ENCODE measurements around the gene ITCH.
A peak's percentile ranks its signal among the peaks of the same experiment; 100 is the strongest.
"Not testable (repeated sequence)": the region's sequence is repeated elsewhere in the genome, so short reads cannot be mapped to it uniquely, and the experiment has no call there.

Gene ITCH

DNA sequence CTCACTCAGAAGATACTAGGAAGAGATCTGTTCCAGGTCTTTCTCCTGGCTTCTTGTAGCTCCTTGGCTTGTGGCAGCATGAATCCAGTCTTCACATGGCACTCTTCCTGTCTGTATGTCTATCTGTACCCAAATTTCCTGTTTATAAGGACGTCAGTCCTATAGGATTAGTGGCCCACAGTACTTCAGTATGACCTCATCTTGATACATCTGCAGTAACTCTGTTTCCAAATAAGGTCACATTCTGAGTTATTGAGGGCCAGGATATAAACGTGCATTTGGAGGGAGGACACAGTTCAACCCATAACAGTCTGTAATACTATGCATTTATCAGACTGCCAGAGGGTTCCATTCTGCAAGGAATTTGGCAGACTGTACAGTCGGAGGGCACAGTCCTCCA, 95.6 kb downstream of the ITCH start:
- DNase-seq (ENCODE audit: low spot score), result no peak

- DNase-seq (ENCODE audit: low spot score), result no peak
Measured at GRCh38 chr20:34459209-34459897, 96.3 kb downstream of the ITCH start.

DNA sequence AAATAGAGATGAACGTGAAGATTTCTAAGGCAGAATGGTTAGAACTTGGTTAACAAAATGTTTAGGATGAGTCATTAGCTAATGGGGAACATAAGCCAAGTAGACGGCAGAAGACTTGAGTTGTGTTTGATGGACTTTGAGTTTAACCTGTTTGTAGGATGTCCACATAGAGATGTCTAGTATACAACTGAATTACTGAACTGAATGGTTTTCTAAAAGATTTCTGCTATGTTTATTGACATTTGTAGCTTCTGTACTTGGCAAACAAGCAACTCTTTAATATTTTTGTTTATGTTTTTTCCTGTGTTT, 98.7 kb downstream of the ITCH start:
- DNase-seq (ENCODE audit: low spot score), result no peak

- DNase-seq (ENCODE audit: low spot score), result no peak
Measured at GRCh38 chr20:34468951-34469350, 105.9 kb downstream of the ITCH start.

DNA sequence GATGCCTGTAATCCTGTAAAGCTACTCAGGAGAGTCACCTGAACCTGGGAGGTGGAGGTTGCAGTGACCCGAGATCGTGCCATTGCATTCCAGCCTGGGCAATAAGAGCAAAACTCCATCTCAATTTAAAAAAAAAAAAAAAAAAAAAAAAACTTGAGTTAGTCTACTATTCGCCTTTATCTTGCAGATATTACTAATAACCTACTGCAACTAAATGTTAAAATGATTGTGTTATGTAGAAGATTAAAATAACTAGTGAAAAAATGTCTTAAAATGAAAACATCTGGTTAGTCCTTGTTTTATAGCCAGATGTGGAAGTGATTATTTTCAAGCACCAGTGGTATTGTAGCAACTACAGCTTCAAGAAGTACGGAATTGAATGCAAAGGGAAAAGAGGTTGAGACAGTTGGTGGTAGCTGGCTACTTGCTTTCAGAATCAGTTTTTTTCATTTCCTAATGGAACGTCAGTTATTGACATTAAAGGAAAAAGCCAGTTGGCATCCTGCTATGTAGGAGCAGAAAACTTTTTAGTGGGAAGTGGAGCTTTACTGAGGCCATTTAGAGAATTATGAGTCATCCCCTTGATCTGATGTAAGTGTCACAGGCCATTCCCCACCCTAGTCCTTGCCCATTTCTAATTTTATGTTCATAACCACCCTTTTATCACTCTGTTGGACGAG, 109.3 kb downstream of the ITCH start:
- peak; percentile 60 for DNase-seq (ENCODE audit: low spot score)

DNA sequence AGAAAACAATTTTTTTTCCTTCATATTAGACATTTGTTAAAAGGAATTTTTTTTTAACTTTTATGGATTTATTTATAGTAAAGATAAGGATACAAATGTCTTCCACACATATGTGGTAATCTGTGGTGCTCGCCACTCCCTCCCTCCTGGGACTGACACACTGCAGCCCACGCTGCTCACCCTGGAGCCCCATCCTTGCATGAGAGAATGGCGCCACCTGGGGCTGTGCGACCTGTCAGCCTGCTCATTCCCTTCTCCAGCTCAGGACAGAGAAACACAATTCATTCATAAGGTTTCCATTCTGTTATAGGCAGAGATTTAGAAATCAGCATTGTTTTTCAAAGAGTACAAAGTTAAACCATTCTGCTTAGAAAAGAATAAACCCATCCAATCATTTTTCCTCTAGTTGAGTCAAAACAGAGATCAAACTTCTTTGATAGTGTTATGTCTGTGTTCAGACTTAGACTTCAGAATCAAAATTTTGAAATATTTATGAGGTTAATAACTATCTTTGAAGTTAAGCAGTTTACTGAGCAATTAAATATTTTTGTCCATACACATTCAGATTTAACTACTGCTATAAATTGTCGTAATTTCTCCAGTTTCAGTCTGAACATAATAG, 110.3 kb downstream of the ITCH start:
- DNase-seq (ENCODE audit: low spot score), result no peak

- DNase-seq (ENCODE audit: low spot score), result no peak
Measured at GRCh38 chr20:34475979-34476736, 113.1 kb downstream of the ITCH start.

DNA sequence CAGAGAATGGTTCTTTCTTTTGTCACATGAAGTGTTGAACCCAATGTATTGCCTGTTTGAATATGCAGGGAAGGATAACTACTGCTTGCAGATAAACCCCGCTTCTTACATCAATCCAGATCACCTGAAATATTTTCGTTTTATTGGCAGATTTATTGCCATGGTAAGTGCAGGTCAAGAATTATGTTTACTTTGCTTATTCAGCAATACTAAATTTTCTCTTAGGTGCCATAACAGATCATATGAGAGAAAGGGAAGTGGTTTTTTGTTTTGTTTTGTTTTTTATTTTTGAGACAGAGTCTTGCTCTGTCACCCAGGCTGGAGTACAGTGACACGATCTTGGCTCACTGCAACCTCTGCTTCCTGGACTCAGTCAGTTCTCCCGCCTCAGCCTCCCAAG, 116.6 kb downstream of the ITCH start:
- DNase-seq (ENCODE audit: low spot score), result no peak

DNA sequence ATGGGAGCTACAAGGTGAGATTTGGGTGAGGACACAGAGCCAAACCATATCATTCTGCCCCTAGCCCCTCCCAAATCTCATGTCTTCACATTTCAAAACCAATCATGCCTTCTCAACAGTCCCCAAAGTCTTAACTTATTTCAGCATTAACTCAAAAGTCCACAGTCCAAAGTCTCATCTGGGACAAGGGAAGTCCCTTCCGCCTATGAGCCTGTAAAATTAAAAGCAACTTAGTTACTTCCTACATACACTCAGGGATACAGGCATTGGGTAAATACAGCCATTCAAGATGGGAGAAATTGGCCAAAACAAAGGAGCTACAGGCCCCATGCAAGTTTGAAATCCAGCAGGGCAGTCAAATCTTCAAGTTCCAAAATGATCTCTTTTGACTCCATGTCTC, 119.1 kb downstream of the ITCH start:
- not testable (repeated sequence) for DNase-seq (ENCODE audit: low spot score)

GRCh38 chr20:34483585-34484220, 120.6 kb downstream of the ITCH start:
- DNase-seq (ENCODE audit: low spot score), result not testable (repeated sequence)

DNA sequence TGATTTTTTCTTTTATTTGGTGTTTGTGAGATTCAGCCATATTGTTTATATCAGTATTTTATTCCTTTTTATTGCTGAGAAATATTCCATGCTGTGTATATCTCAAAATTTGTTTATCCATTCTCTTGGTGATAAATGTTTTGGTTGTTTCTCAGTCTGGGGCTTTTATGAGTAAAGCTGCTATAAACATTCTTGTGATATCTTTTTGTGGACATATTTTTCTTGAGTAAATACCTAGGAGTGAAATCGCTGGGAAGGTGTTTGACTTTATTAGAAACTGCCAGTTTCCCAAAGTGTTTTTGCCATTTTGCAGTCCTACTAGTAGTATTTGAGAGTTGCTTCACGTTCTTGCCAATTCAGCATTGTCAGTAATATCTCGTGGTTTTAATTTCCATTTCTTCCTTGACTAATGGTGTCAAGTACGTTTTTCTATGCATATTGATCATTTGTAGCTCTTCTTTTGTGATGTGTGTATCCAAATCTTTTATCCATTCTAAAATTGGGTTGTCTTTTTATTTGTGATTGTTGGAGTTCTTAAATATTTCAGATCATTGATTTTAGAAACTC, 122.1 kb downstream of the ITCH start:
- no peak for DNase-seq (ENCODE audit: low spot score)

DNA sequence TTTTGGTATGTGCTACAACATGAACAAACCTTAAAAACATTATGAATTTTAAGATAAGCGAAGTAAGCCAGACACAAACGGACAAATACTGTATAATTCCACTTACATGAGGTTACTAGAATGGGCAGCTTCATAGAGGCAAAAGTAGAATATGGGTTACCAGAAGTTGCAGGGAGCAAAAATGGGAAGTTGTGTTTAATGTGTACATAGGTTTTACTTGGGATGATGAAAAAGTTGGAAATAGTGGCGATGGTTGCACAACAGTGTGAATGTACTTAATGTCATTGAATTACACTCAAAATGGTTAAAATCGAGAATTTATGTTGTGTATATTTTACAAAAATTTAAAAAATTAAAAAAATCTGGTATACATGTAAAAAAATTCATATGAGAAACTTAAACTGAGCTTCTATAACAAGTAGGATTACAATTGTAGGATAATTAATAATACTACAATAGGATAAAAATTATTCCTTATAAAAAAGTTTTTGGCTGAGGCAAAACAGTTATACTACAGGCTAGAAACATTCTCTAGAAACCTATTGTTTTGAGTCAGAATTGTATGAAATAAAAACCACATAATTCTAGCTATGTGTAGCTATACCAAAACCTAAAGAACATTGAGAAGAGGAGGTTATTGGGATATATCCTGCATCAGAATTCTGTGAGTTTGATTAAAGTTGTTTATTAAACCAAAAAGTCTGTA, 128.3 kb downstream of the ITCH start:
- no peak for DNase-seq (ENCODE audit: low spot score)

DNA sequence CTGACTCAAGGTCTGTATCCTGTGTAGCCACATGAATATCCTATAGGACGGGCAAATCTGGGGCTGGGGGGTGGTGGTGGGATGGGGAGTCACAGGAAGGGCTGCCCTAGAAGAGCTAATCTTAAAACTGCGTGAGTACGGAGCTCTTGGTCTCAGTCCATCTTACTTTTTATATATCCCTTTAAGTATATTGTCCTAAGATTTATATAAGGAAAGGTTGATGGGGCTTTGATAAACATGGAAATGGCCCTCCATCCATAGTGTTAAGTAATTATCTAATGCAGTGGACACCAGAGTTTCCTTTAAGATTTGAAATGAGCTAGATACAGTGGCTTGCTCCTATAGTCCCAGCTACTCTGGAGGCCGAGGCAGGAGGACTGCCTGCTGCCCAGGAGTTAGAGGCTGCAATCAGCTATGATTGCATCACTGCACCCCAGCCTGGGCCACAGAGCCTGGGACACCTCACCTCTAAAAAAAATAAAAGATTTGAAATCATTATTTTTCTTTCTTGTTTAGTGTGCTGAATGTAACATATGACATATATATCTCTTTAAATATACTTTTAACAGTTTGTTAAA, 128.9 kb downstream of the ITCH start:
- no peak for DNase-seq (ENCODE audit: low spot score)

DNA sequence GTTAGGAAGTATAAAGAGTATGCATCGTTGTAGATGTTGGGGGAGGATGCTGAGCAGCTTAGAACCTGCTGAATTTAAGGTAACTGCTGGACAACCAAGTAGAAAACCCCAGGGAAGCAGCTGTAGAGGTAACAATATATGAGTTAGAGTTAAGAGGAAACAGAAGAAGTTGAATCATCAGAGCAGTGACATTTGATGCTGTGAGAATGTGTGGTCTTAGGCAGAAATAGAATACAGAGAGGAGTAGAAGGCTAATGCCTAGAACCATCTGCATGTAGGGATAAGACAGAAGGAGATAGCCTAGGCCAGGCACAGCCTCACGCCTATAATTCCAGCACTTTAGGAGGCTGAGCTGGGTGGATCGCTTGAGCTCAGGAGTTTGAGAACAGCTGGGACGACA, 130.6 kb downstream of the ITCH start:
- DNase-seq (ENCODE audit: low spot score), result no peak

- DNase-seq (ENCODE audit: low spot score), result no peak
Measured at GRCh38 chr20:34495307-34495706, 132.2 kb downstream of the ITCH start.

DNA sequence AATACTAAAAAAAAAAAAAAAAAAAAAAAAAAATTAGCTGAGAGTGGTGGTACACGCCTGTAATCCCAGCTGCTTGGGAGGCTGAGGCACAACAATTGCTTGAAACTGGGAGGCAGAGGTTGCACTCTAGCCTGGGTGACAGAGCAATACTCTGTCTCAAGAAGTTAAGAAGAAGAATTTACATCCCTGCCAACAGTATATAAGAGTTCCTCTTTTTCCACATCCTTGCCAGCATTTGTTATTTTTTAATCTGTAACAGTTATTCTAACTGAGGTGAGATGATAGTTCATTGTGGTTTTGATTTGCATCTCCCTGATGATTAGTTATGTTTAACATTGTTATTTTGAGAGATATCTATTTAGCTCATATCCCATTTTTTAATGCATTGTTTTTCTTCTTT, 132.8 kb downstream of the ITCH start:
- DNase-seq (ENCODE audit: low spot score), result no peak

DNA sequence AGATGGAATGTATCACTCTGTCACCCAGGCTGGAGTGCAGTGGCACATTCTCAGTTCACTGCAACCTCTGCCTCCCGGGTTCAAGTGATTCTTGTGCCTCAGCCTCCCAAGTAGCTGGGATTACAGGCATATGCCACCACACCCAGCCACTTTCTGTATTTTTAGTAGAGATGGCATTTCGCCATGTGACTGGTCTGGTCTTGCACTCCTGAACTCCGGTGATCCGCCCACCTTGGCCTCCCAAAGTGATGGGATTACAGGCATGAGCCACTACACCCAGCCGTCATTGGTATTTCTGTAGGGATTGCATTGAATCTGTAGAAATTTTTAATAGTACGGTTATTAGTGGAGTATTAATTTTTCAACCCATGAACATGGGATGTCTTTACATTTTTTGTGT, 134.5 kb downstream of the ITCH start:
- DNase-seq (ENCODE audit: low spot score), result not testable (repeated sequence)

- no peak for DNase-seq (ENCODE audit: low spot score)
Measured at GRCh38 chr20:34500823-34501222, 137.8 kb downstream of the ITCH start.

GRCh38 chr20:34506480-34506879, 143.4 kb downstream of the ITCH start:
- DNase-seq (ENCODE audit: low spot score), result no peak

DNA sequence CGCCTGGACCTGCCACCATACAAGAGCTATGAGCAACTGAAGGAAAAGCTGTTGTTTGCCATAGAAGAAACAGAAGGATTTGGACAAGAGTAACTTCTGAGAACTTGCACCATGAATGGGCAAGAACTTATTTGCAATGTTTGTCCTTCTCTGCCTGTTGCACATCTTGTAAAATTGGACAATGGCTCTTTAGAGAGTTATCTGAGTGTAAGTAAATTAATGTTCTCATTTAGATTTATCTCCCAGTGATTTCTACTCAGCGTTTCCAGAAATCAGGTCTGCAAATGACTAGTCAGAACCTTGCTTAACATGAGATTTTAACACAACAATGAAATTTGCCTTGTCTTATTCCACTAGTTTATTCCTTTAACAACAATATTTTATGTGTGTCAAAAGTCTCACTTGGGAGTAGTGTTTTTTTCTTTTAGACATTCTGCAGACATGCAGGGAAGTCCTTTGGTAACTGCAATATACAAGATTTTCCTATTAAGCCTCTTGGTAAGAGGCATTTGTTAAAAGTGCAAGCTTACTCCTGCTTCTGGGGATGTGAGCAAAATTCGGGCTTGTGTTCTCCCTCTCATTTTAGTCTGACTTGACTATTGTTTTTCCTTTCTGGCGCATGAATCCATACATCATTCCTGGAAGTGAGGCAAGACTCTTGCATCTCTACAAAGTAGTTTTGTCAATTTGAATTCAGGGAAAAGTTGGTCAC, 144.8 kb downstream of the ITCH start:
- no peak for DNase-seq (ENCODE audit: low spot score)
